Natural killer cell (primary cell): ENCODE data around the gene SMPD3. TPM values are rescaled to one million over a fixed set of nuclear protein-coding genes. Genes with fewer than 3 reads are reported as not detected.

ENCODE experiments used
- ATAC-seq, 3 donors: fragments of 150-1000 bp in 2 of 3; fragments of 200-7000 bp in 1 of 3; cut with Tn5 transposase; 1 replicate in 1 of 3; 2 replicates in 2 of 3; pipeline ENCODE4 v1.10.0; 2021; ENCODE audit warnings: mild to moderate bottlenecking in 2 of 3, moderate library complexity in 2 of 3
- DNase-seq, 2 donors: peaks; one replicate each; pipeline versions ENCODE4 v3.0.0 to v3.0.0-alpha.2; 2013 to 2021; ENCODE audit warnings: mixed read lengths in 1 of 2
- H3K27ac ChIP-seq: one replicate; pipeline ENCODE4 v1.5.1; 2013; ENCODE audit warnings: mild to moderate bottlenecking, low read length
- H3K27me3 ChIP-seq: one replicate; pipeline ENCODE4 v1.6.1; 2013; ENCODE audit warnings: low read length; ENCODE audit not compliant: control insufficient read depth, insufficient read depth
- H3K36me3 ChIP-seq: one replicate; pipeline ENCODE4 v1.6.1; 2013; ENCODE audit warnings: low read length; ENCODE audit not compliant: control insufficient read depth, insufficient read depth
- H3K4me1 ChIP-seq: one replicate; pipeline ENCODE4 v1.6.1; 2013; ENCODE audit warnings: low read length; ENCODE audit not compliant: control insufficient read depth, insufficient read depth
- H3K4me3 ChIP-seq: one replicate; pipeline ENCODE4 v1.5.1; 2013; ENCODE audit warnings: low read length
- H3K9me3 ChIP-seq: one replicate; pipeline ENCODE4 v1.6.1; 2013; ENCODE audit warnings: low read length; ENCODE audit not compliant: control insufficient read depth, insufficient read depth
- H3K27ac Mint-ChIP-seq, 2 donors: one replicate each; pipeline ENCODE4 v1.8.0; 2022; ENCODE audit warnings: mild to moderate bottlenecking in 2 of 2, mixed read lengths in 2 of 2, moderate library complexity in 1 of 2
- H3K27me3 Mint-ChIP-seq, 2 donors: one replicate each; pipeline ENCODE4 v1.8.0; 2022; ENCODE audit warnings: low read depth in 2 of 2, mixed read lengths in 2 of 2
- H3K36me3 Mint-ChIP-seq: one replicate; pipeline ENCODE4 v1.8.0; 2022; ENCODE audit warnings: mixed read lengths
- H3K4me1 Mint-ChIP-seq, 2 donors: one replicate each; pipeline ENCODE4 v1.8.0; 2022; ENCODE audit warnings: mixed read lengths in 2 of 2
- H3K4me3 Mint-ChIP-seq: one replicate; pipeline ENCODE4 v1.8.0; 2022; ENCODE audit warnings: mild to moderate bottlenecking, moderate library complexity, mixed read lengths
- H3K9me3 Mint-ChIP-seq, 2 donors: one replicate each; pipeline ENCODE4 v1.8.0; 2022; ENCODE audit warnings: mixed read lengths in 2 of 2
- WGBS: methylation state at CpG from one replicate; pipeline ENCODE4 v1.1.7; 2013; ENCODE audit warnings: missing lambda C conversion rate; ENCODE audit not compliant: insufficient coverage; 5-methylcytosine and 5-hydroxymethylcytosine counted together
- intact Hi-C: fragments of 100-400 bp; cut with micrococcal nuclease; formaldehyde crosslinking; loops from one replicate; pipeline ENCODE4 v1.14.2; 2022
- total RNA-seq, 4 donors: library from RNA; stranded (reverse); fragments of 120-200 nt in 1 of 4; gene quantifications; one replicate each; pipeline versions ENCODE4 v1.2.3 to v1.2.4, GENCODE V29; 2013 to 2022
- TF ChIP-seq, protein P1 (sequence below): fragments of 200-600 bp; IDR thresholded peaks from one replicate; pipeline ENCODE4 v1.8.0; 2022; ENCODE audit warnings: antibody characterized with exemption

Gene SMPD3
- total RNA-seq, 3 donors from 2014 or later (not counting 1 experiment from before 2014, with no cell fraction given), result 2.4 to 13.3 (median 3.2) TPM

- intact Hi-C loops, result no loop called here
- H3K27ac Mint-ChIP-seq, result no peak overlapping the region
- no peak for DNase-seq
- no peak for ATAC-seq
- no peaks in the 10 kb centered on the region for H3K9me3 ChIP-seq
- no peaks in the 10 kb centered on the region for H3K36me3 ChIP-seq
- H3K4me3 Mint-ChIP-seq, result no peak overlapping the region
- peaks cover 30% of the 10 kb centered on the region for H3K4me1 ChIP-seq
- H3K27ac ChIP-seq, result no peak overlapping the region
- no peaks in the 10 kb centered on the region for H3K36me3 Mint-ChIP-seq
- 79% methylated on average over 4 of the region's 4 CpGs for WGBS
- peaks cover 0 to 3% of the 10 kb centered on the region in 2 donors for H3K27me3 Mint-ChIP-seq
- peaks cover 11% of the 10 kb centered on the region in 2 donors for H3K4me1 Mint-ChIP-seq
- no peaks in the 10 kb centered on the region for H3K9me3 Mint-ChIP-seq
- TF ChIP-seq, protein P1, sequence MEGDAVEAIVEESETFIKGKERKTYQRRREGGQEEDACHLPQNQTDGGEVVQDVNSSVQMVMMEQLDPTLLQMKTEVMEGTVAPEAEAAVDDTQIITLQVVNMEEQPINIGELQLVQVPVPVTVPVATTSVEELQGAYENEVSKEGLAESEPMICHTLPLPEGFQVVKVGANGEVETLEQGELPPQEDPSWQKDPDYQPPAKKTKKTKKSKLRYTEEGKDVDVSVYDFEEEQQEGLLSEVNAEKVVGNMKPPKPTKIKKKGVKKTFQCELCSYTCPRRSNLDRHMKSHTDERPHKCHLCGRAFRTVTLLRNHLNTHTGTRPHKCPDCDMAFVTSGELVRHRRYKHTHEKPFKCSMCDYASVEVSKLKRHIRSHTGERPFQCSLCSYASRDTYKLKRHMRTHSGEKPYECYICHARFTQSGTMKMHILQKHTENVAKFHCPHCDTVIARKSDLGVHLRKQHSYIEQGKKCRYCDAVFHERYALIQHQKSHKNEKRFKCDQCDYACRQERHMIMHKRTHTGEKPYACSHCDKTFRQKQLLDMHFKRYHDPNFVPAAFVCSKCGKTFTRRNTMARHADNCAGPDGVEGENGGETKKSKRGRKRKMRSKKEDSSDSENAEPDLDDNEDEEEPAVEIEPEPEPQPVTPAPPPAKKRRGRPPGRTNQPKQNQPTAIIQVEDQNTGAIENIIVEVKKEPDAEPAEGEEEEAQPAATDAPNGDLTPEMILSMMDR, result no peak
- no peak overlapping the region for H3K4me3 ChIP-seq
- H3K27me3 ChIP-seq, result no peaks in the 10 kb centered on the region
Observed at GRCh38 chr16:68475071-68475470, 26.8 kb upstream of the SMPD3 start.

DNA sequence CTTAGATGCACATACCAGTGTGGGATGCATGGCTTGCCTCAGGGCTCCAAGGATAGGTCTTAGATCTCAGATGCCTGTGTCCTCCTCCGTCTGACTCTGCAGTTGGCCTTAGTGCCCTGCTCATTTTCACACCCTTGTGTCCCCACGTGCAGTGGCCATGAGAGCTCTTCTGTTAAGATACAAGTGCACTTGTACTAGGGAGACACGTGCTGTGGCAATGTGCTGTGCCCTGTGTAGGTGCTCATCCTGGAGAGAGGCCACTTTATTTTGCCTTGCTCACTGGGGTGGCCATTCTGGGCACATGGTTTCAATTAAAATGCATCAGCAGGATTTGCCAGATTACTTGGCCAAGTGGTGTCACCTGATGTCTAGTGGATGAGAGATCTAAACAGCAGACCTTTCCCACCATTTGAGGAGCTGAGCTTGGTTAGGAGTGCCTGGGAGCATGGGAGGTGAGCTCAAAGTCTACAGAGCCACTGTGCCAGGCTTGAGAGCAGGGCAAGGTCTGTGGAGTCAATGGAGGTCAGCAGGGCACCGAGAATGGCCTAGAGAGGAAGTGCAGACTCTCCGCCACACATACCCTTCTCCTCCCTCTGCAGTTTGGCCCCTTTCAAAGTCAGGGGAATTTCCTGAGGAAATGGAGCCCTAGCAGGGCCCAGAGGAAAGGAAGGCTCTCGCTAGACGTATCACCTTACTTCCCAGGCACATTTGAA, 25.2 kb upstream of the SMPD3 start:
- no peak overlapping the region for H3K4me3 ChIP-seq
- Mint-ChIP-seq H3K9me3 (no peaks in the 10 kb centered on the region), H3K27me3 (peaks cover 0 to 3% of the 10 kb centered on the region in 2 donors), H3K27ac (no peak overlapping the region), H3K4me1 (peaks cover 16 to 26% of the 10 kb centered on the region in 2 donors), H3K36me3 (no peaks in the 10 kb centered on the region), H3K4me3 (no peak overlapping the region)
- peaks cover 34% of the 10 kb centered on the region for H3K4me1 ChIP-seq
- no peaks in the 10 kb centered on the region for H3K27me3 ChIP-seq
- TF ChIP-seq, protein P1, result no peak
- 60% methylated on average over 7 of the region's 7 CpGs for WGBS
- intact Hi-C loops, result no loop called here
- H3K9me3 ChIP-seq, result no peaks in the 10 kb centered on the region
- ATAC-seq (no peak), DNase-seq (no peak)
- no peaks in the 10 kb centered on the region for H3K36me3 ChIP-seq
- no peak overlapping the region for H3K27ac ChIP-seq

DNA sequence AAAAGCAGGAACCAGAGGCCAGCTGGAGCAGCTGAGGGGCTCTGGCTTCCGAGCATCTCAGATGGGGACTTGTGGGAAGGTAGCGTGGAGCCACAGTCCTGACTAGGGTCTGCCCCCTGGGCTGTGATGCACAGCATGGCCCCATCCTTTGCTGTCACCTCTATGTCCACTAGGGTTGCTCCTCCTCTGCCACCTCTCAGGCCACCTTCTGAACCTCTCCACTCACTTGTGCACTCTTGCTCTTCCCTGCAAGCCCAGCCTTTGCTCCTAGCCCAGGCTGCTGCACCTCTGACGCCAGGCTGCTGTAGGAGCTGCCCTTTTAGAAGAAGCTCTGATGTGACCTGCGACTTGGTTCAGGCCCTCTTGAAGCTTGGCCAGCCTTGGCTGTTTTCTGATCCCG, 24.3 kb upstream of the SMPD3 start:
- H3K27ac ChIP-seq, result no peak overlapping the region
- no peak overlapping the region for H3K27ac Mint-ChIP-seq
- no peaks in the 10 kb centered on the region for H3K27me3 ChIP-seq
- H3K4me1 Mint-ChIP-seq, result peaks cover 16 to 28% of the 10 kb centered on the region in 2 donors
- DNase-seq (no peak), ATAC-seq (no peak)
- intact Hi-C loops, result no loop called here
- no peaks in the 10 kb centered on the region for H3K36me3 ChIP-seq
- no peaks in the 10 kb centered on the region for H3K9me3 Mint-ChIP-seq
- no peaks in the 10 kb centered on the region for H3K9me3 ChIP-seq
- H3K4me3 ChIP-seq, result no peak overlapping the region
- peaks cover 42% of the 10 kb centered on the region for H3K4me1 ChIP-seq
- no peak overlapping the region for H3K4me3 Mint-ChIP-seq
- H3K36me3 Mint-ChIP-seq, result no peaks in the 10 kb centered on the region
- 97% methylated on average over 5 of the region's 5 CpGs for WGBS
- H3K27me3 Mint-ChIP-seq, result peaks cover 0 to 3% of the 10 kb centered on the region in 2 donors
- TF ChIP-seq, protein P1, result no peak
